HG02870 (cell line): ENCODE data around the gene IL4I1.

Experiments
- ATAC-seq: cut with Tn5 transposase; IDR thresholded peaks from one replicate; pipeline ENCODE4 v1.9.1; 2021; ENCODE audit warnings: mild to moderate bottlenecking, moderate library complexity; ENCODE audit not compliant: unreplicated experiment

Gene IL4I1

DNA sequence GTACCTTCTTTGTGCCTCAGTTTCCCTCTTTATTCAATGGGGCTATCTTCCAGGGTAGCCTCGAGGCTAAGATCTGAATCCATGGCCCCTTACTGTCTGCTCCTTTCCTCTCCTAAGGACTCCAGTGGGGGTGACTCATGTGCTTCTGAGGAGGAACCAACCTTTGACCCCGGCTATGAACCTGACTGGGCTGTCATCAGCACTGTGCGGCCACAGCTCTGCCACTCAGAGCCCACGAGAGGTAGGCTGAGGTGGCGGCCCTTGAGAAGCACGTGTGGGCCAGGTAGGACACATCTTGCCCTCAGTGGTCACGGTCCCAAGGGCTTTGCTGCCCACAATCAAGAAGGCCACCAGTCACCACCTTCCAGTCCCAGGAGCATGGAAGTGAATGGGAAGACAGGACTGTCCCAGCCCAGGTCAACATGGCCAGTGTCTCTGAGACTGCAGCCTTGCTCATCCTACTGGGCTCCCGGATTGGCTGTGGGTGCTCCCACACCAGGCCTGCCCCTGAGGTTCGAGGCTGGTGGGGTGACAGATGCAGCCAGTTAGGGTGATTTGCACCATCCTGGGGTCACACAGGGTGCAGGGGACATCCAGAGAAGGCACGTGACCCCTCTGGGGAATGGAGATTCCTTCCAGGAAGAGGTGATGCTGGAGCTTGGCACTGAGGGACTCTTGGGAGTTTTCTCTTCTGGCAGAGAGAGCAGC, 16.4 kb downstream of the IL4I1 start:
- ATAC-seq: no peak

DNA sequence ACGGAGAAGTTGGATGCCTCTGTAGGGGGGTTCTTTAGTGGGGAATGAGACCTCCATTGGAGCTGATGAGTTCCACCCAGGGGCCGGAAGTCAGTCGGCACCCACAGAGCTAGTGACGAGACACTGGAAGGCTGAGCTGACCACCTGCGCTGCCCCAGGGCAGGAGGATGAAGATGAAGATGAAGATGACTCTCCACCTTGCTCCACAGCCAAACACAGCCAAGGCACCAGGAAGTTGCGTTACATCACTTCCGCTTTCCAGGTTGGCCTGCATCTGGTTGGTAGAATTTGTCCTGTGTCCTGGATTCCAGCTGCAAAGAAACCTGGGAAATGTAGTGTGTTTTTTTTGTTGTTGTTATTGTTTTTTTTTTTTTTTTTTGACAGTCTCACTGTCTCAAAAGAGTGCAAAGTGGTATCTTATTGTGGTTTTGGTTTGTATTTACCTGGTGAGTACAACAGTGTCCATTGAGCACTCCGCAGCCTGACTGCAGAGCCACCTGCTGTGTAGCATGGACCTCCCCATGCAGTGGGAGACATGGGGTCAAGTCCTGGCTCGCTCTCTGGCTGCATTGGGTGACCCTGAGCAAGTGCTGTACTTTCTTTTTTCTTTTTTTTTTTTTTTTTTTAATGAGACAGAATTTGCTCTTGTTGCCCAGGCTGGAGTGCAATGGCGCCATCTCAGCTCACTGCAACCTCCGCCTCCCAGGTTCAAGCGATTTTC, 17.3 kb downstream of the IL4I1 start:
- no peak for ATAC-seq

DNA sequence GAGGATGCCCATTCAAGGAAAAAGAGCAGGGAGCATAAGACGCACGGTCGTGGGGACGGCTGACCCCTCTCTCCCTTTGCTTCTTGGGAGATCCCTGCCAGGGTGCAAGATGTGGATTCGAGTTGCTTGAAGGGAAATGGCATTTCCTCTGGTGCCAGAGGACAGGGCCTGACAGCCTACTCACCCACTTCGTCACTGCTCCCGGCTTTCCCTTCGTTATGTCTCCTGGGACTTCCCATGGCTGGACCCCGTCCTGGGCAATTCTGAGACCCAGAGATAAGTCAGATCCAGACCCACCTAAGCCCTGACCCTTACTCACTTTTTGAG, 18.0 kb downstream of the IL4I1 start:
- no peak for ATAC-seq

DNA sequence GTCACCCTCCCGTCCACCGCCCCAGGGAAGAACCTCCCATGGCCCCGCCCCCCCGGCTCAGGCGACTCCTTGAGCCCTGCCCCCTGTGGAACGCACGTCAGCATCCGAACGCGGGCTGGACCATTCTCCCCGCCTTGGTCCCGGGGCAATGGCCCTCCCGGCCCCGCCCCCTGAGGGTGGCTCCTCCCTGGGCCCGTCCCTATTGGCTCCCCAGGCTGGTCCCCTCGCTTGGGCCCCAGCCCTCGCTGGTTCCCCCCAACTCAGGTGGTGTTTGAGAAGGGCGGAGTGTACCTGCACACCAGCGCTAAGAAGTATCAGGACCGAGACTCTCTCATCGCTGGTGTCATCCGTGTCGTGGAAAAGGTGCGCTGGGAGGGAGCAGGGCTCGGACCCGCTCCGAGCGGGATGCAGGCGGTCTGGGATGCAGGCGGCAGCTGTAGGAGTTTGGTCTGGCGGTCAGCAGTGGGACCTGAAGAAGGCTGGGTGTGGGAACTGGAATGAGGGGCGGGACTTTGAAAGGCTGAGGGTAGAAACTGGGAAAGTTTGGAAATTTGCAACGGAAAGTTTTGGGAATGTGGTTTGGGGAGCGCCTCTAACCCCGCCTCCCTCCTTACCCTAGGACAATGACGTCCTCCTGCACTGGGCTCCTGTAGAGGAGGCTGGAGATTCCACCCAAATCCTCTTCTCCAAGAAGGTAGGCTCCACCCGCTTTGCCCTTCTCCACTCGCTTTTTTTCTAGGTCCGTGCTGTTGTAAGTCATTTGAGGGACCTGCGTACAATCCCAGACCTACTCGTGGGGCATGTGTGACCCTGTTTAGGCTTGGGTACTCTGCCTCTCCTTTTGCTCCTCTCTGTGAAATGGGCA, 18.6 kb downstream of the IL4I1 start:
- ATAC-seq: peak; percentile 34

DNA sequence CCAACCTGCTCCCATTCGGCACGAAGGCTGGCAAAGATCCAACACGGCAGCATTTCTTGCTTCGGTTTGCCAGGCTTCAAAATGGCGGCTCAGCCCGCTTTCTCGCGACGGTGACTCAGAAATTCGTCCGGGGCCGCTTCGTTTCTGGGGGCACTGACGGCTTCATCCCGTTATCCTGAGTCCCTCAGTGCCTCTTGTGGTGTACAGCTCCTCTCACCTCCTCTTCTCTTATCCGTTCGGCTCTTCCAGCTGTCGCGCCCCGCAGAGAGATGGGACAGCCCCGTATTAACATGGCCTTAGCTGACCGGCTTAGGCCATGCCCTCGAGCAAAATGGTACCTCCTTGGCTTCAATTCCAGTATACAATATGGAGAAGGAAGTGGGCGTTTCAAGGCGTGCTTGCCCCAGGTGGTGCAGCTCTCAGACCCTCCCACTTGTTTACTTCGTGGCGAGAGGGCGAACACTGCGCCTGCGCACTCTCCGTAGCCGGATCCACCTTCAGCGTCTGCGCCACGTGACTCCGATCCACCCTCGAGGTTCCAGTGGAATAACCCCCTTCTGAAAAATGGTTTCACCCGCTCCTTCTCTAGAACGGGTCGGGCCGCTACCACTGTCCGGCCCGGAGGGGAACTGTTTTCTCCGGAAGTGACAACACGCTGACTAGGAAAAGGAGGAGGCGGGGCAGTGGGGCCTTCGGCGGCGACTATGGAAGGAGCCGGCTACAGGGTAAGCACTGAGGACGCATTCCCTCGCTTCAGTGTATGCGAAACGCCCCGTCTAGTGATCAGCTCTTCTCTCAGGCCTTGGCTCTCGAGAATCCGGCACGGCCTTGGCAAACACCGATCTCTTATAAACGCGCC, 19.4 kb downstream of the IL4I1 start, which contains the start of the genes AKT1S1 and TBC1D17:
Gene AKT1S1 (minus strand): TSS at position 336 of the 859 bp plus-strand sequence. CDS start 4,060 bp downstream, outside the sequence.
Gene TBC1D17 (plus strand): TSS at position 683 of the 859 bp plus-strand sequence. CDS start 22 bp downstream, at position 705.
- ATAC-seq: peak; percentile 65

DNA sequence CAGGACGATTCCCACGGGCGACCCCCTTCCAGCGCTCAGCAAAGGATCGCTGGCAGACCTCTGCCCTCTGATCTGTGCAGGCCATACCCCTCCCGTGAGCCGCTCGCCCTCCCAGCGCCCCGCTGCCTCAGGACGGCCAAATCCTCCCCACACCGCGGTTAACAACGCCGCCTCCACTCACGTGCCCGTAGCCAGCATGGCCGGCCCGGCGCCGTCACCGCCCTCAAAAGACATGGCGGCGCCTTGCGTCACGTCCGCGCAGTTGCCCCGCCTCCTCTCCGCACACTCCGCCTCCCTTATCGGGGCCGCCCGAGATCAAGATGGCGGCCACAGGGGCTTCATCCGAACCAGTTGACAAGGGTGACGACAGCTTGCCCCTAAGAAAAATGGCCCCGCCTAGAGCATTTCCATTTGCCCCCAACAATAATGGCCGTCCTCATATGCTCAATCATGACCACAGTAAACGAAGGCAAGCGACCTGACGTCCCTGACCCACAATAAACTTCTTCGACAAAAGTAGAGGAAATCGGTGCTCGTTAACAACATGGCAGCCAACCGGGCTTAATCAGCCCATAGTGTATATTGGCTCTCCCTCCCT, 20.2 kb downstream of the IL4I1 start:
- peak; percentile 39 for ATAC-seq

DNA sequence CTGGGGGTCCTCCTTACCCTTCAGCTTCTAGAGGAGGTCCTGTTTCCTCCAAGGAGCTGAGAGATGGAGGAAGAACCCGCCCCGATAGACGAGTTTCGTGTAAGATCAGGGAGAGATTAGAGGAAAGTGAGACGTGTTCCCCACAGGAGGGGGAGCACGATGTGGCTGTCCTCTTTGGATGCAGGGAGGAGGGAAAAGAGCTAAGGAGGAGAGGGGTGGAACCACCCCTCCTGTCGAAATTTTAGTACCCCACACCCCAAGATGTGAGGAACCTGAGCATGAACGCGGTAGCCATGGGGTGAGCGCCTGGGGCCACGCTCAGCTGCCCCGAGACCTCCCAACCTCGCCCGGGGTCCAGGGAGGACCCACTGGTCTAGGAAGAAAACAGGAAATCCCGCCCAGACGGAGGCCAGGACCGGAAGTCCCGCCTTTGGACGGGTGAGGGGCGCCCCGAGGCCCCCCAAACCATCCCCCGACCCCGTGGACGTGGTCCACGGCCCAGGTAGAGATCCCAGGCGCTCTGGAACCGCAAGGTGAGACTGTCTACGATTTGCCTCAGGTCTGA, 20.7 kb downstream of the IL4I1 start:
- no peak for ATAC-seq

DNA sequence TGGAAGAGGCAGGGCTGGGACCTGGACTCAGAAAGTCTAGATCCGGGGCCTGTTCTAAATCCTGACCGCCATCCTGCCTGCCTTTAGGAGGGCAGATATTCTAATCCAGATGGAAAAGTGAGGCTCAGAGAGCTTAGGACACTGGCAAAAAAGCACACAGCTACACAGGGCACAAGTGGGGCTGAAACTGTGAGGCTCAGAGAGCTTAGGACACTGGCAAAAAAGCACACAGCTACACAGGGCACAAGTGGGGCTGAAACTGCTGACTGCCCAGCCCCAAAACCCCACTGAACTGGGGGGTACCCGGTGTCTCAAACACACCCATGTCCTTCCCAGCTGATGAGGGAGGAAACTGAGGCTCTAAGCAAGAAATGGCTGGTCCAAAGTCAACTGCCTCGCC, 21.5 kb downstream of the IL4I1 start:
- no peak for ATAC-seq

DNA sequence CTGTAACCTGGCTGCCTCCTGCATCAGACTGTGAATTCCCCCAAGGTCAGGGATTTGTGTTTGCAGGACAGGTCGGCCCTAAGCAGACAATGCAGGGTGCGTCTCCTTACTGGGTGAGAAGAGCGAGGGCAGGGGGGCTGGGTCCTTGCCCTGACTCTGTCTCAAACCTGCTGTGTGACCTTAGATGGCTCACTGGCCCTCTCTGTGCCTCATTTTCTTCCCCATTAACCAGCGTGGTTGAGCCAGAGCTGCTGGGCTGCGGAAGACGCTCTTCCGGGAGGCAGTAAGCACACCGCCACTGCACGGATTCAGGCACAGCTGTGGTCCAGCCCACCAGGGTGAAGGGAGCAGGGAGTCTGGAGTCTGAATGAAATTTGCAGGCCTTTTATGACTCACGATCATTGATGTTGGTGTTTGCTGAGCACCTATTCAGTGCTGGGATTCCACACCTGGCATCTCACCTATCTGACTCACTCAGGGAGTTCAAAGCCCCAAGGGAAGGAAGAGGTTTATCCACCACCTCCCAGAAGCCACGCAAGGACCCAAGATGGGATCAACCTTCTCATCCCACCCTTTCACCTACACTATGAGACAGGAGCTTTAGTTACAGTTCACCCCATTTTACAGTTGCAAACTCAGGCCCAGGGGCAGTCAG, 22.1 kb downstream of the IL4I1 start:
- ATAC-seq: no peak

DNA sequence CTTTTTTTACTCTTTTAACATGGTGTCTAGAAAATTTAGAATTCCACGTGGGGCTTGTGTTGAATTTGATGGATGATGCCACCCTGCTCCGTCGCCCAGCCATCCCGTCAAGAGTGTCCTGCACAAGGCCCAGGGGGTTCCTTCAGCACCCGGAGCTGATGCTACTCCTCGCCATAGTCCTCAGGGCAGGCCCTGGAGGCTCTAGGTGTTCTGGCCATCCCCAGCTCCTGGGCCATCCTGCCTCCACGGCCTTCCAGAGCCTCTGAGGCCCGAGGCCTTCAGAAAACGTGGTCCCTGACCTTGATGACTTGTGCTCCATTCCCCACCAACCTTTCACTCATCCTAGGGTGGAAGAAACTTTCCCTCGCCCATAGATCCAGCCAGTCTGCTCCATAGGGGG, 22.9 kb downstream of the IL4I1 start:
- no peak for ATAC-seq

DNA sequence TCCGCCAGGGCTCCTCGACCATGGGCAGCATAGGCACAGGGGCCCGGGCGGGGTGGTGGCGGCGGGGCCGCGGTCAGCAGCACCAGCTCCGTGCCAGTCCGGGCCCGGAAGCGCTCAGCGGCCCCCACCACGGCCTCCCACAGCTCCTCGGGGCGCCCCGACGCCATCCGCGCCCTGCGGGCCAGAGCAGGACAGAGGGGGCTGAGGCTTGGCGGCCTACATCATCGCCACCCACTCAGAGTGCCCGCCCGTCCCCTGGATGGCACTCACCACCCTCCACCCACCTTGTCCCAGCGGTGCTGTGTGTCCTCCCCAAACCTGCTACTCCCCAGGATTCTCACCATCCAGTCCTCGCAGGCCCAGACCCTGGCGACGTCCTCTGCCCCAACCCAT, 23.6 kb downstream of the IL4I1 start:
- ATAC-seq: no peak

DNA sequence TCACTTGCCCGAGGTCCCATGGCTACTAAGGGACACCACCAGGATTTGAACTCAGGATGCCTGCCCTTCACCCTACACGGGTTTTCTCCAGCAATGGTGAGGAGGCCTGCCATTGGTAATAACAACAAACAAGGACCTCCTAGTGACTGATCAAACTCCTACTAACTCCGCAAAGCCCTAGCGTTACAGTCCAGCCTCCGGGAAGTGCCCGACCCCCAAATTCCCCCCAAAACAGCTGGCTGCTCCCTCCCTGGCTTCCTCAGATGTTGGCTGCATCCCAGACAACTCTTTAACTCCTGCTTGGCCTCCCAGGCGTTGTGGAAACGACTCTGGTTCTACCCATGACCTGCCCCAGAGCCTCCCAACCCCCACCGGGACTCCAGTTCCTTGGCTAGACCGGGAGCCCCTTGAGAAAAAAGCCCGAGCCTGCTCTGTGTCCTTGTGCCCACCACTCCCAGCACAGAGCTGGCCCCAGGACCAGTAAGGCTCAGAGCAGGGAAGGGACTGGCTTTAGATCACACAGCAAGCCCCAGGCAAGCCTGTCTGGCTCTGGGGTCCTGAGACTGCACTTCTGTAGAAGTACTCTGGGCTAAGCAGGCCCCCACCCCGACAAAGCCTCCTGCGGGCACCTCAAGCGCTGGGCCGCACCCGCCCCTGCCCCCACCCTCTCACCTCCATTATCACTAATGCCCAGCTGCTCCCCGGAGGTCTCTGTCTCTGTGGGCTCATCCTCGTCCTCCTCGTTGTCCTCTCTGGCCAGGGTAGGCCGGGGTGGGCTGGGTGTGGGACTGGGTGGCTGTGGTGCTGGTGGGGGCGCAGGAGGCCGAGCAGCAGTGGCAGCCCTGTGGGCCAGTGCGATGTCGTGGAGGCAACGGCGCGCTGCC, 24.2 kb downstream of the IL4I1 start:
- ATAC-seq: no peak

DNA sequence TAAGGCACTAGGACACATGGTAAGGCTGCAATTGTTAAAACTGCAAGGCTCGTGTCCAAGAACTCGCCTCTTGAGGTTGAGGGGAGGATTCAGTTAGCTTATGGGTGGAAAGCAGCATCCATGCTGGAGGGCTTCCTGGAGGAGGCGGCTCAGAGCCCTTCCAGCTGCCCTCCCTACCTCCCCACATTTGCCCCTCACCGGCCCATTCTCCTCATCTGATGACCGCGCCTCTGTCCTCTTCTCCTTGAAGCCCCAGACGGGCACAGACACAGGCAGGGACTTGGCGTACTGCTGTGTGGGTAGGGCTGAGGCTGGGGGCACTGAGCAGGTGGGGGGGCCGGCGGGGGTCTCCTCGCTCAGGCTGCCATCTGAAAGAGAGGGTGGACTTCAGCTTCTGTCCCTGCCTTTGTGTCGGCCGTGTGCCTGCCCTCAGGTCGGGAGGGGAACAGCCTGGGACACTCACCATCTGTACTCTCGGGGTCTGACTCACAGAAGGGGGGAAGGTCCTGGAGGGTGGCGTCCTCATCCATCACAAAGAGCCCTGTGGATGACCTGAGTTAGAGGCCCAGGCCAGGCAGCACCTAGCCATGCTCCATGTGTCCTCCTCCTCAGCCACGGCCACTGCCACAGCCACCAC, 25.2 kb downstream of the IL4I1 start:
- ATAC-seq: no peak

DNA sequence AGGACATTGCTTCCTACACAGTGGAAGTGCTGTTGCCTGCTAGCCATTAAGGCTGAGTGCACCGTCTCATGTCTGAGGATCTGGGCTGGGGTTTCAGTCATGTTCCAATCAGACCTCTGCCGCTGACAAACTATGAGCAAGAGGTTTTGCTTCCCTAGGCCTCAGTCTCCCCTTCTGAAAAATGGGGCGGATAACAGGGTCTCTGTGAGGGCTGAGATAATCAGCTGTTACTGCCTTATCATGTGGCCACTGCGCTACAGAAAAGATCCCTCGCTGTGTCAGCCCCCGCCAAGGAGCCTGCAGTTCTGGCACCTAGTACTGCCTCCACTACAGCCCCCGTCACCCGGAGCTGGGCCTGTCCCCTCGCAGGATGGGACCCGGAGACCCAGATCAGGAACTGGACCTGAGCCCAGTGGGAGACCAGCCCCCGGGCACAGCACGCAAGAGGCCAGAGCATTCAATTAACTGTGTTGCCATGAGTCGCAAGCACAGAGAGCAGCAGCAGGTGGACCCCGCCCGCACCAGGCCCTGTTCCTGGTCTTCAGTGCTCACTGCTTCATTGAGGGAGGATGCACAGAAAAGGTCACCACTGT, 26.3 kb downstream of the IL4I1 start:
- no peak for ATAC-seq

DNA sequence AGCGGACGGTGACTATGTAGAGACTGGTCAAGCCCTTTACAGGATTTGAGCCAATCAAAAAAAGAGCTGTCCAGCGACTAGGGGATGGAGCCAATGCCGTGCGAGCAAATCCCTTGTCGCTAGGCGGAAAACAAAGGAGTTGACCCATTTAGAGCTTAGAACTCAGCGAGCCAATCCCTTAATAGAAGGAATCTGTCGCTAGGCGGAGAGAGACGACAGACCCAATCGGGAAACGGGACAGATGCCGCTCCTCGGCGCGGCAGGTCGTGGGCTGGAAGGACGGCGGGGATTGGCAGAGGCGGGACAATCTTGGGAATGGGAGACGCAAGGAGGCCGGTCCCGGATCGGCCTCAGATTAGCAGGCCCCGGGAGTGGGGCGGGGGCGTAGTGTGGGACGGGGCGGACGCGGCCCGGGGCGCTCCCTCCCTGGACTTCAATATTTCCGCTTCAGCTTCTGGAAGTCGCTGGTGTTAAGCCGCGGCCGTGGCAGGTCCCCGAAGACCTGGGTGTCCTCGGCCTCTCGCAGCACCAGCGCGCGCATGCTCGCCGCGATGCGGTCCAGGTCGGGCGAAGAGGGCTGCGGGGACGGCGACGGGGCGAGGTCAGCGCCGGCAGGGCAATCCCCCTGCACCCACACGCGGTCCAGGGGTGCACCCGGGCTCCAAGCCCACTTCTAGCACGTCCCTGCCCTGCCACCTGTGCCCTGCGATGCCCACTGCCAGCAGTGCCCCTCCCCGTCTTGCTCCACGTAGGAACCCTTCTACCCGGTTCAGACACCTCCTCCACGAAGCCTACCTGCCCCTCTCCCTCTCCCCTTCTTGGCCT, 27.0 kb downstream of the IL4I1 start:
- ATAC-seq: peak; percentile 80

DNA sequence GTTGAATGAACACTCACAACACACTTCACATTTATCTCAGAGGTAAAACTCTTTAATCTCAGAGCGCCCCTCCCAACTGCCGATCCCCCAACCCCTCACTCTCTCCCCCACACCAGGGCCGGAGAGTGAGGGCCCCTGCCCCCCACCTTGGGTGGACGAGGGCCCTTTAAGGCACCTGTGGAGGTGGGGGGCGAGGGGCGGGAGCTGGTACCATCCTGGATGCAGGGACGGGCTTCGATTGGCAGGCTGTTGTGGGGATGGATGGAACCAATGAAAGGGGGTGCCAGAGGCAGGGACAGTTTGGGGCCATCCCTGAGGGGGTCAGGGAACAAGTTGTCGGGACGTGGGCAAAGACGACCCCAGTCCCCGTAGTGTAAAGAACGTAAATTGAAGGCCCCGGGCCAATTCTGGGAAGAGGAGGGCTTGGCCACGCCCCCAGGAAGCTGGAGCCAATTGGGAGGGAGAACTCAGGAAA, 27.6 kb downstream of the IL4I1 start:
- peak; percentile 6 for ATAC-seq
